Adrenal gland (tissue), 12 donors: ENCODE measurements around the gene CLEC4G. TPM values are rescaled to one million over a fixed set of nuclear protein-coding genes. Genes with fewer than 3 reads are reported as not detected.

Source experiments
- DNase-seq, 7 donors: peaks; one replicate each; pipeline ENCODE4 v3.0.0-alpha.2; 2019 to 2020
- H3K27ac ChIP-seq, 5 donors: fragments of 200-600 bp; sonication (generic) in 4 of 5; 1 replicate in 3 of 5; 2 replicates in 2 of 5; pipeline versions ENCODE4 v1.5.1 to v1.8.0; 2016 to 2020; ENCODE audit warnings: mild to moderate bottlenecking in 1 of 5
- H3K27me3 ChIP-seq: fragments of 200-600 bp; 2 replicates; pipeline ENCODE4 v1.8.0; 2021
- H3K36me3 ChIP-seq, 2 donors: fragments of 200-600 bp; replicated peaks in 1 of 2; 1 replicate in 1 of 2; 2 replicates in 1 of 2; pipeline versions ENCODE4 v1.5.1 to v1.8.0; 2018 to 2022
- H3K4me1 ChIP-seq, 2 donors: fragments of 200-600 bp; replicated peaks in 1 of 2; 1 replicate in 1 of 2; 2 replicates in 1 of 2; pipeline versions ENCODE4 v1.5.1 to v1.8.0; 2018 to 2021
- H3K4me3 ChIP-seq, 4 donors: fragments of 200-600 bp; sonication (generic) in 3 of 4; one replicate each; pipeline ENCODE4 v1.5.1; 2016 to 2018
- H3K9me3 ChIP-seq, 3 donors: fragments of 200-600 bp; sonication (generic) in 1 of 3; replicated peaks in 1 of 3; 1 replicate in 2 of 3; 2 replicates in 1 of 3; pipeline versions ENCODE4 v1.5.1 to v1.8.0; 2016 to 2021
- CTCF ChIP-seq, 6 experiments: fragments of 450-650 bp in 4 of 6; fragments of 200-600 bp in 2 of 6; sonication (generic) in 1 of 6; IDR thresholded peaks; 1 replicate in 5 of 6; 2 replicates in 1 of 6; pipeline versions ENCODE4 v1.5.1 to v1.8.0; 2016 to 2021; ENCODE audit warnings: antibody characterized with exemption in 6 of 6, mild to moderate bottlenecking in 2 of 6, moderate library complexity in 1 of 6
- POLR2A ChIP-seq, 2 donors: fragments of 450-650 bp; IDR thresholded peaks; one replicate each; pipeline ENCODE4 v1.6.1; 2017; ENCODE audit warnings: antibody characterized with exemption in 2 of 2, mild to moderate bottlenecking in 2 of 2, moderate library complexity in 1 of 2
- WGBS, 4 donors: extraction: QIAGEN DNeasy Blood & Tissue Kit in 2 of 4; methylation state at CpG; one replicate each; pipeline versions ENCODE4 v1.1.5 to v1.1.7; 2013 to 2017; 5-methylcytosine and 5-hydroxymethylcytosine counted together
- intact Hi-C, 2 donors: fragments of 100-400 bp; cut with DNase I; formaldehyde crosslinking; loops; one replicate each; pipeline versions ENCODE4 v1.14.1 to v1.15.0; 2022 to 2023
- polyA plus RNA-seq, 3 donors: library from polyadenylated mRNA; stranded (reverse); fragments of 200-250 nt in 2 of 3; fragments of 350-450 nt in 1 of 3; fragmentation: Illumina TruSeq in 1 of 3; extraction: RNeasy Lipid Tissue Mini Kit (QIAGEN cat#74804) in 1 of 3; gene quantifications; one replicate each; pipeline ENCODE4 v1.2.3, GENCODE V29; 2013 to 2014
- total RNA-seq, 9 donors: library from RNA; depleted of rRNA in 4 of 9; stranded (reverse); fragments of >200 nt in 4 of 9; fragments of 120-200 nt in 1 of 9; fragmentation: NEBNext Ultra II Directional in 1 of 9; extraction: Animal tissue kit (Norgen Biotek cat#: 25700) in 1 of 9; gene quantifications; one replicate each; pipeline versions ENCODE4 v1.1.0 to v1.2.4, GENCODE V29; 2013 to 2023
- donor health status: healthy with polysubstance abuse.
- donor health status: Bipolar disorder and iron deficiency.
- donor health status: DM: yes; HTN: yes; CAD: no.
- donor health status: DM: no; HTN: no; CAD: no.
- donor health status: DM: no; HTN: no; CAD: no.
- donor health status: DM: yes; HTN: yes; CAD: no.

The CLEC4G gene
- total and polyA plus RNA-seq, 12 donors, result 0.26 to 2.2 (median 0.87) TPM; not detected in 4

- no peaks in the 10 kb centered on the region for H3K27me3 ChIP-seq
- TF ChIP-seq CTCF (IDR thresholded peaks at IDR 0.05) (no peak), POLR2A (IDR thresholded peaks at IDR 0.05) (no peak)
- 85 to 94% (median 88%) methylated on average over 9 of the region's 9 CpGs for WGBS, 4 donors
- H3K4me3 ChIP-seq, result no peak overlapping the region
- no peak overlapping the region for H3K27ac ChIP-seq
- no peaks in the 10 kb centered on the region for H3K9me3 ChIP-seq
- DNase-seq, result no peak
- no peaks in the 10 kb centered on the region for H3K4me1 ChIP-seq
- intact Hi-C loops, result no loop called here
- H3K36me3 ChIP-seq, result no peaks in the 10 kb centered on the region
These were observed 43.9 kb upstream of the CLEC4G start for GRCh38 chr19:7775761-7776160.

- intact Hi-C loops, result no loop called here
- no peak for DNase-seq
- Histone ChIP-seq H3K4me3 (no peak overlapping the region), H3K9me3 (no peaks in the 10 kb centered on the region), H3K27me3 (no peaks in the 10 kb centered on the region), H3K36me3 (no peaks in the 10 kb centered on the region), H3K27ac (no peak overlapping the region), H3K4me1 (no peaks in the 10 kb centered on the region)
- 73 to 88% (median 82%) methylated on average over 9 of the region's 9 CpGs for WGBS, 4 donors
- TF ChIP-seq CTCF (IDR thresholded peaks at IDR 0.05), result no peak
- TF ChIP-seq POLR2A (IDR thresholded peaks at IDR 0.05), result no peak
These were observed 41.9 kb upstream of the CLEC4G start for GRCh38 chr19:7773841-7774240.

GRCh38 chr19:7772752-7773291 is 40.9 kb upstream of the CLEC4G start:
- intact Hi-C loops, result no loop called here
- 52 to 60% (median 57%) methylated on average over 8 of the region's 8 CpGs for WGBS, 4 donors

GRCh38 chr19:7771072-7771471 is 39.2 kb upstream of the CLEC4G start:
- Histone ChIP-seq H3K4me3 (no peak overlapping the region), H3K27ac (no peak overlapping the region), H3K9me3 (no peaks in the 10 kb centered on the region), H3K27me3 (no peaks in the 10 kb centered on the region), H3K4me1 (no peaks in the 10 kb centered on the region), H3K36me3 (no peaks in the 10 kb centered on the region)
- DNase-seq, result no peak
- 78 to 86% (median 84%) methylated on average over 8 of the region's 8 CpGs for WGBS, 4 donors
- no peak for TF ChIP-seq POLR2A (IDR thresholded peaks at IDR 0.05)
- no peak for TF ChIP-seq CTCF (IDR thresholded peaks at IDR 0.05)
- intact Hi-C loops, result no loop called here

More at GRCh38 chr19:7772752-7773291, 40.9 kb upstream of the CLEC4G start:
- no peaks in the 10 kb centered on the region for H3K27me3 ChIP-seq
- H3K4me1 ChIP-seq, result no peaks in the 10 kb centered on the region
- DNase-seq, result no peak
- no peaks in the 10 kb centered on the region for H3K36me3 ChIP-seq
- no peaks in the 10 kb centered on the region for H3K9me3 ChIP-seq
- no peak overlapping the region for H3K4me3 ChIP-seq
- TF ChIP-seq POLR2A (IDR thresholded peaks at IDR 0.05), result no peak
- TF ChIP-seq CTCF (IDR thresholded peaks at IDR 0.05), result no peak
- H3K27ac ChIP-seq, result no peak overlapping the region
